ENCODE data around the gene BSDC1. TPM values are rescaled to one million over a fixed set of nuclear protein-coding genes. Genes with fewer than 3 reads are reported as not detected.

The BSDC1 gene
- total and polyA plus RNA-seq, 2 donors = 35.3 to 36.6 TPM

Other genes starting within 250 kb of the BSDC1 start
- gene TXLNA, start 214.8 kb downstream of the BSDC1 start, total RNA-seq = 33.1 TPM
- gene TXLNA, start 214.8 kb downstream of the BSDC1 start, polyA plus RNA-seq = 17.7 TPM
- 64.1 TPM for gene CCDC28B, start 193.8 kb downstream of the BSDC1 start, total RNA-seq
- 28.7 TPM for gene CCDC28B, start 193.8 kb downstream of the BSDC1 start, polyA plus RNA-seq
- gene IQCC, start 188.8 kb downstream of the BSDC1 start, total RNA-seq = 3.0 TPM
- 2.8 TPM for gene IQCC, start 188.8 kb downstream of the BSDC1 start, polyA plus RNA-seq
- not detected for gene DCDC2B, start 185.4 kb downstream of the BSDC1 start, total RNA-seq
- gene DCDC2B, start 185.4 kb downstream of the BSDC1 start, polyA plus RNA-seq = 0.09 TPM
- gene TMEM234, start 172.1 kb downstream of the BSDC1 start, total RNA-seq = 8.5 TPM
- gene TMEM234, start 172.1 kb downstream of the BSDC1 start, polyA plus RNA-seq = 15.4 TPM
- 161 TPM for gene EIF3I, start 172.0 kb downstream of the BSDC1 start, total RNA-seq
- 155 TPM for gene EIF3I, start 172.0 kb downstream of the BSDC1 start, polyA plus RNA-seq
- gene FAM167B, start 147.2 kb downstream of the BSDC1 start, total RNA-seq = 1.2 TPM
- gene FAM167B, start 147.2 kb downstream of the BSDC1 start, polyA plus RNA-seq = 6.8 TPM
- gene LCK, start 143.2 kb downstream of the BSDC1 start, total RNA-seq = 467 TPM
- gene LCK, start 143.2 kb downstream of the BSDC1 start, polyA plus RNA-seq = 175 TPM
- 150 TPM for gene HDAC1, start 102.4 kb downstream of the BSDC1 start, total RNA-seq
- 103 TPM for gene HDAC1, start 102.4 kb downstream of the BSDC1 start, polyA plus RNA-seq
- gene MARCKSL1, start 58.2 kb downstream of the BSDC1 start, total RNA-seq = 89.0 TPM
- gene MARCKSL1, start 58.2 kb downstream of the BSDC1 start, polyA plus RNA-seq = 113 TPM
- 1.6 TPM for gene FAM229A, start 32.0 kb downstream of the BSDC1 start, total RNA-seq
- gene FAM229A, start 32.0 kb downstream of the BSDC1 start, polyA plus RNA-seq = 14.6 TPM
- gene TSSK3, start 31.9 kb downstream of the BSDC1 start, total RNA-seq = 0.28 TPM
- 2.6 TPM for gene TSSK3, start 31.9 kb downstream of the BSDC1 start, polyA plus RNA-seq
- gene ZBTB8B, start 70.6 kb upstream of the BSDC1 start, total RNA-seq = 0.05 TPM
- 0.05 TPM for gene ZBTB8B, start 70.6 kb upstream of the BSDC1 start, polyA plus RNA-seq
- 2.2 TPM for gene ZBTB8A, start 145.0 kb upstream of the BSDC1 start, total RNA-seq
- gene ZBTB8A, start 145.0 kb upstream of the BSDC1 start, polyA plus RNA-seq = 2.1 TPM